ENCODE measurements around the gene STK17A.

DNA sequence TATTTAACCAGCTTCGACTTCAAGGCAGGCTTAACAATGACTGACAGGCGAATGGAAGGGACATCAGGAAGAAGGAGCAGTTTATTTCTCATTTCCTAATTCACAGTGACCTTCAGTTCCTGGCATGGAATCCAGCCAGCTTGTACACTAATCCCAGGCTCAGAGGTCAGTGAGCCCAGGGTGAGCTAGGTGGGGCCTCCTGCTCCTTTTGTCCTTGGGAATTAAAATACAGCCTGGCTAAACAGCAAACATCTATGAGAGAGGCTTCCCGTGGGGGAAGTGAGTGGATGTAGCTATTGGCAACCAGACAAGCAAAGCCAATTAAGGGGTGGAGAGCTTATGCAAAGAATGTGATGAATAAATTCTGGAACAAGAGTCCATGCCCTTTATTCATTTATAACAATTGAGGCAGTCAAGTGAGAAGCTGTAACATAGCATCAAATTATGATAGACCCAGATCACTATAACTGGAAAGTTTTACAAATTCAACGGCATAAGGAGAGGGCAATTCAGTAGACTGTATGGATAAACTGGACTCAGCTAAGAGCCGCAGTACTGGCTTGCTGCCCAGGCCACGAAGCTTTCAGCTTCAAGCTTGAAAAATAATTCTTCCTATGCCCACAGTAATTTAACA is 57.1 kb downstream of the STK17A start:
- TF ChIP-seq POLR2A (IDR thresholded peaks at IDR 0.05) = no peak
- no peak for TF ChIP-seq CTCF (IDR thresholded peaks at IDR 0.05)
